ENCODE results near the gene TBC1D1.

GRCh38 chr4:37862961-37863360 is 27.9 kb upstream of the TBC1D1 start:
- TF ChIP-seq CTCF (IDR thresholded peaks at IDR 0.05) (no peak), EP300 (IDR thresholded peaks at IDR 0.05) (no peak), POLR2A (IDR thresholded peaks at IDR 0.05; ENCODE audit: low read depth) (no peak)

Data from esophagus muscularis mucosa (tissue), 4 donors.